Activated B cell treated with CpG ODN at 0.5 μM for 24 hours (primary cell): ENCODE data around the gene RALB. TPM values are rescaled to one million over a fixed set of nuclear protein-coding genes. Genes with fewer than 3 reads are reported as not detected.

Experiments used
- ATAC-seq: fragments of 200-7000 bp; cut with Tn5 transposase; one replicate; pipeline ENCODE4 v1.10.0; 2021; ENCODE audit warnings: low read depth, mild to moderate bottlenecking, moderate library complexity
- CTCF ChIA-PET: fragments of 350-600 bp; sonication (Branson Sonifier 250); formaldehyde crosslinking; loops from one replicate; lab custom pipeline; 2021; ENCODE audit warnings: antibody characterized with exemption; lab: Charles Lee
- POLR2A ChIA-PET: fragments of 350-600 bp; sonication (Branson Sonifier 250); formaldehyde crosslinking; loops from one replicate; lab custom pipeline; 2021; ENCODE audit warnings: antibody characterized with exemption; lab: Charles Lee
- DNase-seq: peaks from one replicate; pipeline ENCODE4 v3.0.0; 2022
- H3K27ac Mint-ChIP-seq: one replicate; pipeline ENCODE4 v1.8.0; 2020; ENCODE audit warnings: mixed read lengths
- H3K27me3 Mint-ChIP-seq: one replicate; pipeline ENCODE4 v1.8.0; 2021; ENCODE audit warnings: mixed read lengths
- H3K36me3 Mint-ChIP-seq: one replicate; pipeline ENCODE4 v1.8.0; 2021; ENCODE audit warnings: low read depth, mixed read lengths
- H3K4me1 Mint-ChIP-seq: one replicate; pipeline ENCODE4 v1.8.0; 2021; ENCODE audit warnings: mixed read lengths
- H3K4me3 Mint-ChIP-seq: one replicate; pipeline ENCODE4 v1.8.0; 2020; ENCODE audit warnings: mild to moderate bottlenecking, mixed read lengths
- H3K9me3 Mint-ChIP-seq: one replicate; pipeline ENCODE4 v1.8.0; 2020; ENCODE audit warnings: mixed read lengths
- CTCF ChIP-seq: fragments of 200-600 bp; IDR thresholded peaks from one replicate; pipeline ENCODE4 v1.8.0; 2022; ENCODE audit warnings: antibody characterized with exemption, mild to moderate bottlenecking
- intact Hi-C: fragments of 100-400 bp; cut with micrococcal nuclease; formaldehyde crosslinking; loops from one replicate; pipeline ENCODE4 v1.15.1; 2024
- total RNA-seq: library from RNA; stranded (reverse); gene quantifications from 2 replicates; pipeline ENCODE4 v1.2.3, GENCODE V29; 2022

The RALB gene
- total RNA-seq, 1 donor from 2014 or later: 33.4 TPM

GRCh38 chr2:120316528-120317179, 64.0 kb downstream of the RALB start:
- DNase-seq (no peak), ATAC-seq (no peak)
- peaks cover 8% of the 10 kb centered on the region for H3K27me3 Mint-ChIP-seq
- H3K4me1 Mint-ChIP-seq: peaks cover 9% of the 10 kb centered on the region
- no peaks in the 10 kb centered on the region for H3K36me3 Mint-ChIP-seq
- intact Hi-C loops: no loop called here
- no peak for TF ChIP-seq CTCF
- H3K9me3 Mint-ChIP-seq: no peaks in the 10 kb centered on the region
- no peak overlapping the region for H3K4me3 Mint-ChIP-seq
- H3K27ac Mint-ChIP-seq: no peak overlapping the region
- POLR2A ChIA-PET: interaction anchor here (0.7 kb wide), 1 partner anchor 105 kb away, joined by 6 read pairs; no protein-coding TSS in a partner anchor
- CTCF ChIA-PET: no interaction called here

GRCh38 chr2:120317180-120317533, 64.5 kb downstream of the RALB start:
- no peak overlapping the region for H3K27ac Mint-ChIP-seq
- intact Hi-C loops: no loop called here
- CTCF ChIA-PET: no interaction called here

GRCh38 chr2:120317916-120318315, 65.3 kb downstream of the RALB start:
- intact Hi-C loops: no loop called here
- CTCF ChIA-PET: no interaction called here
- no peak overlapping the region for H3K27ac Mint-ChIP-seq

More at GRCh38 chr2:120317180-120317533, 64.5 kb downstream of the RALB start:
- peaks cover 9% of the 10 kb centered on the region for H3K4me1 Mint-ChIP-seq
- peaks cover 8% of the 10 kb centered on the region for H3K27me3 Mint-ChIP-seq
- no peaks in the 10 kb centered on the region for H3K36me3 Mint-ChIP-seq
- ATAC-seq: no peak
- TF ChIP-seq CTCF: no peak
- H3K4me3 Mint-ChIP-seq: no peak overlapping the region
- DNase-seq: no peak
- POLR2A ChIA-PET: no interaction called here
- H3K9me3 Mint-ChIP-seq: no peaks in the 10 kb centered on the region

GRCh38 chr2:120318626-120319025, 66.0 kb downstream of the RALB start:
- ChIA-PET POLR2A (no interaction called here), CTCF (no interaction called here)
- Mint-ChIP-seq H3K9me3 (no peaks in the 10 kb centered on the region), H3K27ac (no peak overlapping the region), H3K36me3 (no peaks in the 10 kb centered on the region), H3K4me3 (no peak overlapping the region), H3K27me3 (peaks cover 10% of the 10 kb centered on the region), H3K4me1 (no peaks in the 10 kb centered on the region)
- DNase-seq: no peak
- ATAC-seq: no peak
- no peak for TF ChIP-seq CTCF
- intact Hi-C loops: no loop called here

More at GRCh38 chr2:120317916-120318315, 65.3 kb downstream of the RALB start:
- Mint-ChIP-seq H3K4me1 (peaks cover 6% of the 10 kb centered on the region), H3K4me3 (no peak overlapping the region), H3K36me3 (no peaks in the 10 kb centered on the region), H3K27me3 (peaks cover 10% of the 10 kb centered on the region), H3K9me3 (no peaks in the 10 kb centered on the region)
- no peak for DNase-seq
- POLR2A ChIA-PET: no interaction called here
- ATAC-seq: no peak
- no peak for TF ChIP-seq CTCF

GRCh38 chr2:120319123-120319522, 66.5 kb downstream of the RALB start:
- intact Hi-C loops: no loop called here
- Mint-ChIP-seq H3K36me3 (no peaks in the 10 kb centered on the region), H3K27me3 (peaks cover 12% of the 10 kb centered on the region), H3K27ac (no peak overlapping the region), H3K4me1 (no peaks in the 10 kb centered on the region), H3K4me3 (no peak overlapping the region), H3K9me3 (no peaks in the 10 kb centered on the region)
- TF ChIP-seq CTCF: no peak
- DNase-seq (no peak), ATAC-seq (no peak)
- ChIA-PET CTCF (no interaction called here), POLR2A (no interaction called here)
